ENCODE data around the gene BEX4.

- no peak for TF ChIP-seq CTCF (IDR thresholded peaks at IDR 0.05)
- TF ChIP-seq POLR2A (IDR thresholded peaks at IDR 0.05), result no peak
These were observed 41.7 kb downstream of the BEX4 start for GRCh38 chrX:103256651-103257050.
